Breast epithelium (tissue), 3 donors: ENCODE results near the gene USHBP1.

ENCODE experiments used
- POLR2AphosphoS5 ChIP-seq, 3 donors: sonication (generic); formaldehyde crosslinking; IDR thresholded peaks; one replicate each; pipeline ENCODE4 v1.6.1; 2017; ENCODE audit warnings: antibody characterized with exemption in 3 of 3
- TF ChIP-seq, protein P1 (sequence below), 3 donors: fragments of 450-650 bp; IDR thresholded peaks; one replicate each; pipeline ENCODE4 v1.5.1; 2016 to 2017; ENCODE audit warnings: antibody characterized with exemption in 3 of 3, mild to moderate bottlenecking in 3 of 3, moderate library complexity in 3 of 3

GRCh38 chr19:17210296-17210695 is 54.2 kb downstream of the USHBP1 start:
- no peak for TF ChIP-seq POLR2AphosphoS5 (IDR thresholded peaks at IDR 0.05)
- TF ChIP-seq, protein P1, sequence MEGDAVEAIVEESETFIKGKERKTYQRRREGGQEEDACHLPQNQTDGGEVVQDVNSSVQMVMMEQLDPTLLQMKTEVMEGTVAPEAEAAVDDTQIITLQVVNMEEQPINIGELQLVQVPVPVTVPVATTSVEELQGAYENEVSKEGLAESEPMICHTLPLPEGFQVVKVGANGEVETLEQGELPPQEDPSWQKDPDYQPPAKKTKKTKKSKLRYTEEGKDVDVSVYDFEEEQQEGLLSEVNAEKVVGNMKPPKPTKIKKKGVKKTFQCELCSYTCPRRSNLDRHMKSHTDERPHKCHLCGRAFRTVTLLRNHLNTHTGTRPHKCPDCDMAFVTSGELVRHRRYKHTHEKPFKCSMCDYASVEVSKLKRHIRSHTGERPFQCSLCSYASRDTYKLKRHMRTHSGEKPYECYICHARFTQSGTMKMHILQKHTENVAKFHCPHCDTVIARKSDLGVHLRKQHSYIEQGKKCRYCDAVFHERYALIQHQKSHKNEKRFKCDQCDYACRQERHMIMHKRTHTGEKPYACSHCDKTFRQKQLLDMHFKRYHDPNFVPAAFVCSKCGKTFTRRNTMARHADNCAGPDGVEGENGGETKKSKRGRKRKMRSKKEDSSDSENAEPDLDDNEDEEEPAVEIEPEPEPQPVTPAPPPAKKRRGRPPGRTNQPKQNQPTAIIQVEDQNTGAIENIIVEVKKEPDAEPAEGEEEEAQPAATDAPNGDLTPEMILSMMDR (IDR thresholded peaks at IDR 0.05), result no peak
